GM21825 (cell line): ENCODE measurements around the gene C2orf78.
A peak's percentile ranks its signal among the peaks of the same experiment; 100 is the strongest.
"Not testable (repeated sequence)": the region's sequence is repeated elsewhere in the genome, so short reads cannot be mapped to it uniquely, and the experiment has no call there.

Experiments
- ATAC-seq: cut with Tn5 transposase; IDR thresholded peaks from one replicate; pipeline ENCODE4 v1.9.1; 2021; ENCODE audit warnings: mild to moderate bottlenecking, moderate library complexity; ENCODE audit not compliant: unreplicated experiment

Gene C2orf78

GRCh38 chr2:73778867-73779466 lies 5.0 kb upstream of the C2orf78 start:
- not testable (repeated sequence) for ATAC-seq

GRCh38 chr2:73779467-73780236 lies 4.3 kb upstream of the C2orf78 start, which contains the start of gene DUSP11:
TSS of gene DUSP11 (minus strand) at chr2:73780103. CDS start at chr2:73779974, 129 bp downstream.
- ATAC-seq = peak; percentile 98

- no peak for ATAC-seq
Measured at GRCh38 chr2:73780237-73780582, 3.8 kb upstream of the C2orf78 start.

- ATAC-seq = not testable (repeated sequence)
Measured at GRCh38 chr2:73783402-73783801, 581 bp upstream of the C2orf78 start.

GRCh38 chr2:73811878-73812277 lies 27.9 kb downstream of the C2orf78 start:
- ATAC-seq = no peak

- ATAC-seq = no peak
Measured at GRCh38 chr2:73812635-73813034, 28.7 kb downstream of the C2orf78 start.

- no peak for ATAC-seq
Measured at GRCh38 chr2:73818296-73818695, 34.3 kb downstream of the C2orf78 start.

- ATAC-seq = peak; percentile 66
Measured at GRCh38 chr2:73821227-73821626, 37.2 kb downstream of the C2orf78 start.

GRCh38 chr2:73821669-73822068 lies 37.7 kb downstream of the C2orf78 start:
- ATAC-seq = no peak

GRCh38 chr2:73822276-73822675 lies 38.3 kb downstream of the C2orf78 start:
- ATAC-seq = peak; percentile 69

GRCh38 chr2:73822991-73823390 lies 39.0 kb downstream of the C2orf78 start:
- no peak for ATAC-seq

GRCh38 chr2:73823416-73823815 lies 39.4 kb downstream of the C2orf78 start:
- no peak for ATAC-seq

- no peak for ATAC-seq
Measured at GRCh38 chr2:73823916-73824523, 40.0 kb downstream of the C2orf78 start.

GRCh38 chr2:73825408-73825807 lies 41.4 kb downstream of the C2orf78 start:
- ATAC-seq = no peak

- no peak for ATAC-seq
Measured at GRCh38 chr2:73827018-73827417, 43.0 kb downstream of the C2orf78 start.

- no peak for ATAC-seq
Measured at GRCh38 chr2:73827660-73828388, 43.8 kb downstream of the C2orf78 start.

- no peak for ATAC-seq
Measured at GRCh38 chr2:73828389-73828817, 44.4 kb downstream of the C2orf78 start.

GRCh38 chr2:73828818-73829570 lies 45.0 kb downstream of the C2orf78 start, which contains the start of gene STAMBP:
TSS of gene STAMBP (plus strand) at chr2:73828961. CDS start at chr2:73830857, 1,896 bp downstream.
- ATAC-seq = peak; percentile 76

- no peak for ATAC-seq
Measured at GRCh38 chr2:73830871-73831401, 47.0 kb downstream of the C2orf78 start.

- ATAC-seq = no peak
Measured at GRCh38 chr2:73832930-73833329, 48.9 kb downstream of the C2orf78 start.
